GM19238 (cell line): ENCODE measurements around the gene TRIM73.
"Not testable (repeated sequence)": the region's sequence is repeated elsewhere in the genome, so short reads cannot be mapped to it uniquely, and the experiment has no call there.

ENCODE experiments used
- DNase-seq: peaks from one replicate; pipeline ENCODE4 v3.0.0; 2011; ENCODE audit warnings: low spot score; ENCODE audit not compliant: insufficient read length

TRIM73 gene

GRCh38 chr7:75415428-75415817, 20.0 kb downstream of the TRIM73 start:
- DNase-seq: not testable (repeated sequence)

GRCh38 chr7:75415829-75416373, 20.5 kb downstream of the TRIM73 start:
- not testable (repeated sequence) for DNase-seq

GRCh38 chr7:75416787-75417186, 21.4 kb downstream of the TRIM73 start:
- not testable (repeated sequence) for DNase-seq

GRCh38 chr7:75418292-75418858, 22.9 kb downstream of the TRIM73 start:
- not testable (repeated sequence) for DNase-seq

- DNase-seq: not testable (repeated sequence)
These were observed 23.8 kb downstream of the TRIM73 start for GRCh38 chr7:75419210-75419609.

GRCh38 chr7:75419693-75420092, 24.3 kb downstream of the TRIM73 start:
- DNase-seq: not testable (repeated sequence)

GRCh38 chr7:75420152-75420551, 24.7 kb downstream of the TRIM73 start:
- not testable (repeated sequence) for DNase-seq

GRCh38 chr7:75421798-75422710, 26.6 kb downstream of the TRIM73 start:
- DNase-seq: not testable (repeated sequence)

- DNase-seq: not testable (repeated sequence)
These were observed 28.1 kb downstream of the TRIM73 start for GRCh38 chr7:75423481-75423880.

GRCh38 chr7:75439000-75439399, 43.6 kb downstream of the TRIM73 start:
- not testable (repeated sequence) for DNase-seq

GRCh38 chr7:75442101-75442464, 46.7 kb downstream of the TRIM73 start:
- not testable (repeated sequence) for DNase-seq

- DNase-seq: not testable (repeated sequence)
These were observed 47.2 kb downstream of the TRIM73 start for GRCh38 chr7:75442465-75443111.

GRCh38 chr7:75449946-75450345, 54.5 kb downstream of the TRIM73 start:
- not testable (repeated sequence) for DNase-seq

- not testable (repeated sequence) for DNase-seq
These were observed 57.1 kb downstream of the TRIM73 start for GRCh38 chr7:75452494-75452955.
